Stimulated activated CD4-positive, alpha-beta T cell treated with anti-CD3 and anti-CD28 coated beads, Interleukin-15, amount 100 ng/mL, for 48 hours (primary cell): Measurements from ENCODE around the gene UBL4A.

Source experiments
- DNase-seq, 2 donors: peaks; one replicate each; pipeline ENCODE4 v3.0.0-alpha.2; 2020; ENCODE audit warnings: low read depth in 2 of 2

The UBL4A gene

GRCh38 chrX:154463611-154464220 is 22.7 kb downstream of the UBL4A start:
- no peak for DNase-seq

GRCh38 chrX:154462396-154462795 is 24.0 kb downstream of the UBL4A start:
- DNase-seq, result no peak

GRCh38 chrX:154460326-154460725 is 26.1 kb downstream of the UBL4A start:
- DNase-seq, result no peak

GRCh38 chrX:154459832-154460231 is 26.6 kb downstream of the UBL4A start:
- DNase-seq, result no peak

- no peak for DNase-seq
Measured at GRCh38 chrX:154458954-154459778, 27.2 kb downstream of the UBL4A start.

GRCh38 chrX:154458116-154458953 is 28.1 kb downstream of the UBL4A start, which contains the start of gene PLXNA3:
Gene PLXNA3, plus strand, starts transcription at chrX:154458281. Its CDS starts 1,903 bp downstream, at chrX:154460184.
- DNase-seq, result peak in 1 of 2 donors; percentile 42

- peak in 1 of 2 donors; percentile 25 for DNase-seq
Measured at GRCh38 chrX:154457491-154458115, 28.8 kb downstream of the UBL4A start.

GRCh38 chrX:154452823-154453222 is 33.6 kb downstream of the UBL4A start:
- no peak for DNase-seq

GRCh38 chrX:154450312-154450711 is 36.1 kb downstream of the UBL4A start:
- DNase-seq, result no peak

- DNase-seq, result no peak
Measured at GRCh38 chrX:154449618-154450017, 36.8 kb downstream of the UBL4A start.

- no peak for DNase-seq
Measured at GRCh38 chrX:154448484-154448883, 37.9 kb downstream of the UBL4A start.

GRCh38 chrX:154446430-154446829 is 40.0 kb downstream of the UBL4A start:
- DNase-seq, result no peak

- no peak for DNase-seq
Measured at GRCh38 chrX:154445776-154446175, 40.6 kb downstream of the UBL4A start.

- DNase-seq, result no peak
Measured at GRCh38 chrX:154444755-154445246, 41.6 kb downstream of the UBL4A start.

GRCh38 chrX:154443992-154444754 is 42.2 kb downstream of the UBL4A start, which contains the start of gene FAM50A:
Gene FAM50A, plus strand, starts transcription at chrX:154444141. Its CDS starts 95 bp downstream, at chrX:154444236.
- DNase-seq, result peak; percentile 41 to 61

GRCh38 chrX:154443479-154443910 is 42.9 kb downstream of the UBL4A start:
- DNase-seq, result no peak

GRCh38 chrX:154441984-154442707 is 44.3 kb downstream of the UBL4A start:
- no peak for DNase-seq

GRCh38 chrX:154441564-154441963 is 44.9 kb downstream of the UBL4A start:
- no peak for DNase-seq

GRCh38 chrX:154440623-154441357 is 45.6 kb downstream of the UBL4A start:
- no peak for DNase-seq
